Left renal cortex interstitium (tissue), 4 donors: ENCODE measurements around the gene HELB. TPM values are rescaled to one million over a fixed set of nuclear protein-coding genes. Genes with fewer than 3 reads are reported as not detected.

ENCODE experiments used
- DNase-seq, 4 donors: peaks; one replicate each; pipeline ENCODE4 v3.0.0-alpha.2; 2013; ENCODE audit warnings: low read depth in 4 of 4, low spot score in 2 of 4, missing footprints in 1 of 4
- polyA plus RNA-seq, 4 donors: library from polyadenylated mRNA; unstranded; fragments of 120-200 nt; gene quantifications; one replicate each; pipeline ENCODE4 v1.2.1, GENCODE V29; 2013; ENCODE audit not compliant: insufficient read length in 4 of 4

The HELB gene
- polyA plus RNA-seq, 4 donors: 1.9 to 7.1 (median 3.6) TPM

- DNase-seq: no peak
Observed at GRCh38 chr12:66352899-66353298, 50.6 kb downstream of the HELB start.

- no peak for DNase-seq
Observed at GRCh38 chr12:66354291-66354690, 52.0 kb downstream of the HELB start.

GRCh38 chr12:66359300-66359699 lies 57.0 kb downstream of the HELB start:
- no peak for DNase-seq

GRCh38 chr12:66361703-66362102 lies 59.4 kb downstream of the HELB start:
- no peak for DNase-seq

- DNase-seq: no peak
Observed at GRCh38 chr12:66365718-66366490, 63.6 kb downstream of the HELB start.

GRCh38 chr12:66367015-66367667 lies 64.8 kb downstream of the HELB start:
- DNase-seq: no peak

- no peak for DNase-seq
Observed at GRCh38 chr12:66371982-66372381, 69.7 kb downstream of the HELB start.

- DNase-seq: no peak
Observed at GRCh38 chr12:66375560-66375959, 73.3 kb downstream of the HELB start.

GRCh38 chr12:66379616-66380015 lies 77.3 kb downstream of the HELB start:
- DNase-seq: no peak

- DNase-seq: no peak
Observed at GRCh38 chr12:66380769-66381535, 78.7 kb downstream of the HELB start.

GRCh38 chr12:66387117-66387516 lies 84.8 kb downstream of the HELB start:
- DNase-seq: no peak

Other genes starting within 250 kb of the HELB start
- 10 to 100 TPM; 27.2 to 35.6 (median 31.3) TPM for gene LLPH, start 171.7 kb upstream of the HELB start, polyA plus RNA-seq
- 100 to 1,000 TPM; 125 to 155 (median 150) TPM for gene TMBIM4, start 132.5 kb upstream of the HELB start, polyA plus RNA-seq
- gene IRAK3, start 113.3 kb upstream of the HELB start, polyA plus RNA-seq: 1 to 10 TPM; 2.8 to 4.0 (median 3.7) TPM